H9 (cell line): ENCODE data around the gene STK32C. TPM values are rescaled to one million over a fixed set of nuclear protein-coding genes. Genes with fewer than 3 reads are reported as not detected.

Source experiments
- DNase-seq: peaks from one replicate; pipeline ENCODE4 v3.0.0-alpha.2; 2017
- H2AFZ ChIP-seq: one replicate; pipeline ENCODE4 v1.6.1; 2013; ENCODE audit warnings: mild to moderate bottlenecking, low read length, control low read depth, moderate library complexity
- H2AK5ac ChIP-seq: 2 replicates; pipeline ENCODE4 v1.6.1; 2013; ENCODE audit warnings: low read length, control low read depth, mixed read lengths; ENCODE audit not compliant: insufficient read length
- H2BK120ac ChIP-seq: one replicate; pipeline ENCODE4 v1.6.1; 2013; ENCODE audit warnings: low read depth, mild to moderate bottlenecking, low read length, control low read depth, inconsistent platforms; ENCODE audit not compliant: poor library complexity, severe bottlenecking
- H2BK12ac ChIP-seq: 2 replicates; pipeline ENCODE4 v1.6.1; 2013; ENCODE audit warnings: low read length, control low read depth, mixed read lengths, low read depth; ENCODE audit not compliant: insufficient read length
- H2BK15ac ChIP-seq: 2 replicates; pipeline ENCODE4 v1.6.1; 2013; ENCODE audit warnings: low read depth, low read length, control low read depth
- H2BK20ac ChIP-seq: one replicate; pipeline ENCODE4 v1.6.1; 2013; ENCODE audit warnings: low read depth, mild to moderate bottlenecking, low read length, control low read depth, inconsistent platforms; ENCODE audit not compliant: poor library complexity, severe bottlenecking
- H2BK5ac ChIP-seq: 2 replicates; pipeline ENCODE4 v1.6.1; 2013; ENCODE audit warnings: low read length, control low read depth, mixed read lengths; ENCODE audit not compliant: insufficient read length
- H3K14ac ChIP-seq: 2 replicates; pipeline ENCODE4 v1.6.1; 2013; ENCODE audit warnings: low read length, control low read depth; ENCODE audit not compliant: insufficient read depth
- H3K18ac ChIP-seq: 2 replicates; pipeline ENCODE4 v1.6.1; 2013; ENCODE audit warnings: low read depth, mild to moderate bottlenecking, mixed read lengths, low read length, control low read depth; ENCODE audit not compliant: insufficient read length
- H3K23ac ChIP-seq: 2 replicates; pipeline ENCODE4 v1.6.1; 2013; ENCODE audit warnings: low read length, control low read depth, mixed read lengths, low read depth; ENCODE audit not compliant: insufficient read length
- H3K23me2 ChIP-seq: 2 replicates; pipeline ENCODE4 v1.6.1; 2013; ENCODE audit warnings: low read depth, mild to moderate bottlenecking, mixed read lengths, low read length, control low read depth; ENCODE audit not compliant: insufficient read length, poor library complexity, severe bottlenecking
- H3K27ac ChIP-seq: 2 replicates; pipeline ENCODE4 v1.5.1; 2013; ENCODE audit warnings: low read length, control low read depth, mixed read lengths, low read depth; ENCODE audit not compliant: insufficient read length
- H3K27me3 ChIP-seq: 2 replicates; pipeline ENCODE4 v1.6.1; 2013; ENCODE audit warnings: low read length, control low read depth, inconsistent platforms; ENCODE audit not compliant: insufficient read depth
- H3K4ac ChIP-seq: 2 replicates; pipeline ENCODE4 v1.6.1; 2013; ENCODE audit warnings: low read depth, mild to moderate bottlenecking, control low read depth, inconsistent platforms, low read length, moderate library complexity
- H3K4me1 ChIP-seq: 2 replicates; pipeline ENCODE4 v1.6.1; 2013; ENCODE audit warnings: low read length, control low read depth, inconsistent platforms; ENCODE audit not compliant: insufficient read depth
- H3K4me2 ChIP-seq: 2 replicates; pipeline ENCODE4 v1.6.1; 2013; ENCODE audit warnings: low read length, control low read depth, mixed read lengths; ENCODE audit not compliant: insufficient read length, insufficient read depth
- H3K56ac ChIP-seq: 2 replicates; pipeline ENCODE4 v1.6.1; 2013; ENCODE audit warnings: low read depth, mild to moderate bottlenecking, mixed read lengths, low read length, control low read depth; ENCODE audit not compliant: insufficient read length
- H3K79me1 ChIP-seq: 2 replicates; pipeline ENCODE4 v1.6.1; 2013; ENCODE audit warnings: low read depth, mild to moderate bottlenecking, moderate library complexity, low read length, control low read depth, inconsistent platforms; ENCODE audit not compliant: insufficient read depth, poor library complexity, severe bottlenecking
- H3K79me2 ChIP-seq: 2 replicates; pipeline ENCODE4 v1.6.1; 2013; ENCODE audit warnings: low read length, control low read depth, inconsistent platforms; ENCODE audit not compliant: insufficient read depth
- H3K9ac ChIP-seq: 2 replicates; pipeline ENCODE4 v1.6.1; 2013; ENCODE audit warnings: low read length, control low read depth, mixed read lengths; ENCODE audit not compliant: insufficient read length; ENCODE audit errors: extremely low read depth
- H3K9me3 ChIP-seq: one replicate; pipeline ENCODE4 v1.6.1; 2013; ENCODE audit warnings: low read depth, low read length, inconsistent platforms; ENCODE audit not compliant: control insufficient read depth
- H3T11ph ChIP-seq: one replicate; pipeline ENCODE4 v1.6.1; 2013; ENCODE audit warnings: mild to moderate bottlenecking, low read length, control low read depth, inconsistent platforms
- H4K20me1 ChIP-seq: one replicate; pipeline ENCODE4 v1.6.1; 2013; ENCODE audit not compliant: control insufficient read depth, insufficient read length, insufficient read depth
- H4K5ac ChIP-seq: 2 replicates; pipeline ENCODE4 v1.6.1; 2013; ENCODE audit warnings: low read depth, mild to moderate bottlenecking, mixed read lengths, low read length, control low read depth; ENCODE audit not compliant: insufficient read length
- H4K8ac ChIP-seq: replicated peaks from 2 replicates; pipeline ENCODE4 v1.6.1; 2013; ENCODE audit warnings: low read length, control low read depth, mixed read lengths, low read depth; ENCODE audit not compliant: insufficient read length
- H4K91ac ChIP-seq: 2 replicates; pipeline ENCODE4 v1.6.1; 2013; ENCODE audit warnings: low read depth, mild to moderate bottlenecking, moderate library complexity, mixed read lengths, low read length, control low read depth; ENCODE audit not compliant: insufficient read length
- H3K27ac Mint-ChIP-seq, 3 experiments: 2 replicates in 2 of 3; 3 replicates in 1 of 3; pipeline ENCODE4 v1.8.0; 2020 to 2021; ENCODE audit warnings: mixed read lengths in 3 of 3, mild to moderate bottlenecking in 1 of 3, moderate library complexity in 1 of 3
- H3K27me3 Mint-ChIP-seq: 2 replicates; pipeline ENCODE4 v1.8.0; 2021; ENCODE audit warnings: low read depth, mild to moderate bottlenecking, moderate library complexity, mixed read lengths
- H3K36me3 Mint-ChIP-seq, 3 experiments: 2 replicates in 2 of 3; 3 replicates in 1 of 3; pipeline ENCODE4 v1.8.0; 2020 to 2021; ENCODE audit warnings: low read depth in 3 of 3, mixed read lengths in 3 of 3; ENCODE audit not compliant: insufficient read depth in 1 of 3
- H3K4me1 Mint-ChIP-seq, 2 experiments: 2 replicates each; pipeline ENCODE4 v1.8.0; 2020; ENCODE audit warnings: mixed read lengths in 2 of 2
- H3K4me3 Mint-ChIP-seq, 2 experiments: 2 replicates in 1 of 2; 3 replicates in 1 of 2; pipeline ENCODE4 v1.8.0; 2020 to 2021; ENCODE audit warnings: mild to moderate bottlenecking in 2 of 2, mixed read lengths in 2 of 2, moderate library complexity in 1 of 2
- H3K9me3 Mint-ChIP-seq, 2 experiments: 2 replicates in 1 of 2; 3 replicates in 1 of 2; pipeline ENCODE4 v1.8.0; 2020; ENCODE audit warnings: mild to moderate bottlenecking in 2 of 2, mixed read lengths in 2 of 2, moderate library complexity in 1 of 2
- WGBS: extraction: QIAGEN DNeasy Blood & Tissue Kit; methylation state at CpG from one replicate; pipeline ENCODE4 v1.1.7; 2013; ENCODE audit warnings: missing lambda C conversion rate, low lambda C conversion rate, mixed read lengths; ENCODE audit not compliant: insufficient read length; ENCODE audit errors: extremely low coverage; 5-methylcytosine and 5-hydroxymethylcytosine counted together
- total RNA-seq: library from RNA; stranded (reverse); gene quantifications from 2 replicates; pipeline ENCODE4 v1.2.1, GENCODE V29; 2021
- TF ChIP-seq, protein P1 (sequence below): fragments of 200-600 bp; sonication (generic); conservative IDR thresholded peaks from 3 replicates; pipeline ENCODE4 v1.8.0; 2021; ENCODE audit warnings: antibody characterized with exemption, mild to moderate bottlenecking

Gene STK32C
- total RNA-seq, 1 experiment from 2014 or later = 11.3 TPM

DNA sequence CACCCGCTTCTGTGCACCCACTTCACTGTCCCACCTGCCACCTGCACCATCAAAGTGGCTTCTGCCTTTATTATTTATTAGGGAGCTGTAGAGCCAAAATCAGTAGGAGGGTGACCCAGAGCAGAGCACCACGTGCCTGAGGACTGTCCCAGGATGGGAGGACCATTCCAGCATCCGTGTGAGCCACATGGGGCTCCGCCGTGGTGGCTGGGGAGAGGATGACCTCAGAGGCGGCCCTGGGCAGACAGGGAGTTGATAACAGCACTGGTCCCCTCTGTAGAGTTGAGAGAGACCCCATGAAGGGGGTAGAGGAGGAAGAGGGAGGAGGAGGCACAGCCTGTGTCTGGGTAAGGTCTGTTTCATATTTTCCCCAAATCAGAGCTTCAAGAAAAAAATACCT, 129.7 kb downstream of the STK32C start:
- H3K23ac ChIP-seq = no peak overlapping the region
- no peaks in the 10 kb centered on the region for H3K9me3 ChIP-seq
- H3K56ac ChIP-seq = no peak overlapping the region
- no peak overlapping the region for H4K8ac ChIP-seq
- Mint-ChIP-seq H3K4me1 (peaks cover 5 to 12% of the 10 kb centered on the region in 2 experiments), H3K36me3 (peaks cover 3 to 8% (median 4%) of the 10 kb centered on the region in 3 experiments; a peak in 5 of 7 replicates), H3K27ac (no peak overlapping the region), H3K9me3 (peaks cover 5 to 18% of the 10 kb centered on the region in 2 experiments), H3K4me3 (no peak overlapping the region), H3K27me3 (peaks cover 76% of the 10 kb centered on the region)
- no CpG with 5 or more reads among the region's 6 CpGs for WGBS
- H4K91ac ChIP-seq = no peak overlapping the region
- no peak overlapping the region for H3K14ac ChIP-seq
- no peaks in the 10 kb centered on the region for H3K79me2 ChIP-seq
- no peak overlapping the region for H3T11ph ChIP-seq
- no peak overlapping the region for H4K5ac ChIP-seq
- H3K27me3 ChIP-seq = peaks cover 2% of the 10 kb centered on the region; the same call in 1 of the 2 replicates
- H3K4ac ChIP-seq = no peak overlapping the region
- peaks cover 2% of the 10 kb centered on the region for H3K23me2 ChIP-seq
- H2BK5ac ChIP-seq = no peak overlapping the region
- DNase-seq = no peak
- H3K18ac ChIP-seq = no peak overlapping the region
- H2AFZ ChIP-seq = no peak overlapping the region
- no peak overlapping the region for H3K9ac ChIP-seq
- no peak overlapping the region for H2BK120ac ChIP-seq
- H2BK12ac ChIP-seq = no peak overlapping the region
- no peak overlapping the region for H2BK20ac ChIP-seq
- no peak overlapping the region for H2AK5ac ChIP-seq
- TF ChIP-seq, protein P1, sequence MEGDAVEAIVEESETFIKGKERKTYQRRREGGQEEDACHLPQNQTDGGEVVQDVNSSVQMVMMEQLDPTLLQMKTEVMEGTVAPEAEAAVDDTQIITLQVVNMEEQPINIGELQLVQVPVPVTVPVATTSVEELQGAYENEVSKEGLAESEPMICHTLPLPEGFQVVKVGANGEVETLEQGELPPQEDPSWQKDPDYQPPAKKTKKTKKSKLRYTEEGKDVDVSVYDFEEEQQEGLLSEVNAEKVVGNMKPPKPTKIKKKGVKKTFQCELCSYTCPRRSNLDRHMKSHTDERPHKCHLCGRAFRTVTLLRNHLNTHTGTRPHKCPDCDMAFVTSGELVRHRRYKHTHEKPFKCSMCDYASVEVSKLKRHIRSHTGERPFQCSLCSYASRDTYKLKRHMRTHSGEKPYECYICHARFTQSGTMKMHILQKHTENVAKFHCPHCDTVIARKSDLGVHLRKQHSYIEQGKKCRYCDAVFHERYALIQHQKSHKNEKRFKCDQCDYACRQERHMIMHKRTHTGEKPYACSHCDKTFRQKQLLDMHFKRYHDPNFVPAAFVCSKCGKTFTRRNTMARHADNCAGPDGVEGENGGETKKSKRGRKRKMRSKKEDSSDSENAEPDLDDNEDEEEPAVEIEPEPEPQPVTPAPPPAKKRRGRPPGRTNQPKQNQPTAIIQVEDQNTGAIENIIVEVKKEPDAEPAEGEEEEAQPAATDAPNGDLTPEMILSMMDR = no peak
- no peaks in the 10 kb centered on the region for H3K4me1 ChIP-seq
- H3K27ac ChIP-seq = no peak overlapping the region
- no peaks in the 10 kb centered on the region for H3K79me1 ChIP-seq
- H4K20me1 ChIP-seq = peaks cover 2% of the 10 kb centered on the region
- no peak overlapping the region for H3K4me2 ChIP-seq
- no peak overlapping the region for H2BK15ac ChIP-seq
